Measurements from ENCODE around the gene LSM10. TPM values are rescaled to one million over a fixed set of nuclear protein-coding genes. Genes with fewer than 3 reads are reported as not detected.

LSM10 gene
- total RNA-seq, 2 experiments from 2014 or later = 43.2 to 133 TPM

Small RNAs within 50 kb of the gene (small RNA-seq; reads per million reads assigned to genes)
- not detected for gene RNU4-27P
- 0.26 reads per million for gene SNORA63C

Other genes starting within 250 kb of the LSM10 start
- 50.3 and 71.0 TPM in 2 replicates for gene TRAPPC3, start 248.4 kb downstream of the LSM10 start, total RNA-seq (2014; rRNA removed; shearing (Covaris generic))
- gene TRAPPC3, start 248.4 kb downstream of the LSM10 start, total RNA-seq (2022) = 55.4 and 60.4 TPM in 2 replicates
- gene MAP7D1, start 241.7 kb downstream of the LSM10 start, total RNA-seq (2014; rRNA removed; shearing (Covaris generic)) = 55.1 and 61.2 TPM in 2 replicates
- gene MAP7D1, start 241.7 kb downstream of the LSM10 start, total RNA-seq (2022) = 94.7 and 101 TPM in 2 replicates
- 76.1 and 98.7 TPM in 2 replicates for gene THRAP3, start 173.5 kb downstream of the LSM10 start, total RNA-seq (2014; rRNA removed; shearing (Covaris generic))
- 131 and 132 TPM in 2 replicates for gene THRAP3, start 173.5 kb downstream of the LSM10 start, total RNA-seq (2022)
- gene SH3D21, start 91.5 kb downstream of the LSM10 start, total RNA-seq (2014; rRNA removed; shearing (Covaris generic)) = 15.2 and 16.4 TPM in 2 replicates
- gene SH3D21, start 91.5 kb downstream of the LSM10 start, total RNA-seq (2022) = 10.6 and 16.7 TPM in 2 replicates
- gene EVA1B, start 74.3 kb downstream of the LSM10 start, total RNA-seq (2014; rRNA removed; shearing (Covaris generic)) = 0.57 and 2.0 TPM in 2 replicates
- gene EVA1B, start 74.3 kb downstream of the LSM10 start, total RNA-seq (2022) = 0.84 and 0.96 TPM in 2 replicates
- gene STK40, start 12.0 kb downstream of the LSM10 start, total RNA-seq (2014; rRNA removed; shearing (Covaris generic)) = 41.9 and 43.8 TPM in 2 replicates
- gene STK40, start 12.0 kb downstream of the LSM10 start, total RNA-seq (2022) = 81.9 and 83.9 TPM in 2 replicates
- 0.82 and 1.4 TPM in 2 replicates for gene OSCP1, start 52.5 kb upstream of the LSM10 start, total RNA-seq (2014; rRNA removed; shearing (Covaris generic))
- 2.0 and 3.5 TPM in 2 replicates for gene OSCP1, start 52.5 kb upstream of the LSM10 start, total RNA-seq (2022)
- 112 and 114 TPM in 2 replicates for gene MRPS15, start 66.5 kb upstream of the LSM10 start, total RNA-seq (2014; rRNA removed; shearing (Covaris generic))
- 116 and 119 TPM in 2 replicates for gene MRPS15, start 66.5 kb upstream of the LSM10 start, total RNA-seq (2022)
- not detected in 2 replicates for gene CSF3R, start 85.0 kb upstream of the LSM10 start, total RNA-seq (2014; rRNA removed; shearing (Covaris generic))
- not detected in 2 replicates for gene CSF3R, start 85.0 kb upstream of the LSM10 start, total RNA-seq (2022)